Measurements from ENCODE around the gene LYPLA2.
"Not testable (repeated sequence)": the region's sequence is repeated elsewhere in the genome, so short reads cannot be mapped to it uniquely, and the experiment has no call there.

LYPLA2 gene

GRCh38 chr1:23814016-23814415 lies 23.1 kb downstream of the LYPLA2 start:
- TF ChIP-seq JUND (IDR thresholded peaks at IDR 0.05; ENCODE audit: low read depth) = no peak
- no peak for DNase-seq (ENCODE audit: low read depth in 1 of 2, low spot score in 1 of 2)
- in situ Hi-C loops (cut with HindIII; ENCODE audit: low pct_unique_long_range_greater_than_20kb, low sequenced_read_pairs) = no loop called here

- in situ Hi-C loops (cut with HindIII; ENCODE audit: low pct_unique_long_range_greater_than_20kb, low sequenced_read_pairs) = no loop called here
These were observed 25.4 kb downstream of the LYPLA2 start for GRCh38 chr1:23816361-23816760.

GRCh38 chr1:23816906-23817305 lies 26.0 kb downstream of the LYPLA2 start:
- in situ Hi-C loops (cut with HindIII; ENCODE audit: low pct_unique_long_range_greater_than_20kb, low sequenced_read_pairs) = no loop called here
- no peak for DNase-seq (ENCODE audit: low read depth in 1 of 2, low spot score in 1 of 2)
- TF ChIP-seq JUND (IDR thresholded peaks at IDR 0.05; ENCODE audit: low read depth) = no peak

More at GRCh38 chr1:23816361-23816760, 25.4 kb downstream of the LYPLA2 start:
- TF ChIP-seq JUND (IDR thresholded peaks at IDR 0.05; ENCODE audit: low read depth) = no peak
- DNase-seq (ENCODE audit: low read depth in 1 of 2, low spot score in 1 of 2) = no peak

GRCh38 chr1:23817633-23818032 lies 26.7 kb downstream of the LYPLA2 start:
- TF ChIP-seq JUND (IDR thresholded peaks at IDR 0.05; ENCODE audit: low read depth) = no peak
- DNase-seq (ENCODE audit: low read depth in 1 of 2, low spot score in 1 of 2) = no peak
- in situ Hi-C loops (cut with HindIII; ENCODE audit: low pct_unique_long_range_greater_than_20kb, low sequenced_read_pairs) = no loop called here

GRCh38 chr1:23823767-23824166 lies 32.8 kb downstream of the LYPLA2 start:
- TF ChIP-seq JUND (IDR thresholded peaks at IDR 0.05; ENCODE audit: low read depth) = no peak
- DNase-seq (ENCODE audit: low read depth in 1 of 2, low spot score in 1 of 2) = no peak
- in situ Hi-C loops (cut with HindIII; ENCODE audit: low pct_unique_long_range_greater_than_20kb, low sequenced_read_pairs) = no loop called here

- DNase-seq (ENCODE audit: low read depth in 1 of 2, low spot score in 1 of 2) = no peak
- no peak for TF ChIP-seq JUND (IDR thresholded peaks at IDR 0.05; ENCODE audit: low read depth)
- in situ Hi-C loops (cut with HindIII; ENCODE audit: low pct_unique_long_range_greater_than_20kb, low sequenced_read_pairs) = no loop called here
These were observed 33.7 kb downstream of the LYPLA2 start for GRCh38 chr1:23824711-23825075.

- in situ Hi-C loops (cut with HindIII; ENCODE audit: low pct_unique_long_range_greater_than_20kb, low sequenced_read_pairs) = no loop called here
- no peak for TF ChIP-seq JUND (IDR thresholded peaks at IDR 0.05; ENCODE audit: low read depth)
- peak; percentile 75 to 84 for DNase-seq (ENCODE audit: low read depth in 1 of 2, low spot score in 1 of 2)
These were observed 34.3 kb downstream of the LYPLA2 start, which contains the start of gene HMGCL for GRCh38 chr1:23825076-23825761. Gene HMGCL (minus strand): TSS chr1:23825429. CDS start chr1:23825415, 14 bp downstream.

- DNase-seq (ENCODE audit: low read depth in 1 of 2, low spot score in 1 of 2) = peak in 1 of 2 experiments; percentile 9
These were observed 35.0 kb downstream of the LYPLA2 start for GRCh38 chr1:23825762-23826522.

GRCh38 chr1:23826590-23826989 lies 35.6 kb downstream of the LYPLA2 start:
- in situ Hi-C loops (cut with HindIII; ENCODE audit: low pct_unique_long_range_greater_than_20kb, low sequenced_read_pairs); DNase-seq (ENCODE audit: low read depth in 1 of 2, low spot score in 1 of 2): not testable (repeated sequence)

More at GRCh38 chr1:23825762-23826522, 35.0 kb downstream of the LYPLA2 start:
- no peak for TF ChIP-seq JUND (IDR thresholded peaks at IDR 0.05; ENCODE audit: low read depth)
- in situ Hi-C loops (cut with HindIII; ENCODE audit: low pct_unique_long_range_greater_than_20kb, low sequenced_read_pairs) = no loop called here

- TF ChIP-seq JUND (IDR thresholded peaks at IDR 0.05; ENCODE audit: low read depth) = no peak
- in situ Hi-C loops (cut with HindIII; ENCODE audit: low pct_unique_long_range_greater_than_20kb, low sequenced_read_pairs) = no loop called here
- DNase-seq (ENCODE audit: low read depth in 1 of 2, low spot score in 1 of 2) = no peak
These were observed 36.8 kb downstream of the LYPLA2 start for GRCh38 chr1:23827717-23828116.

- in situ Hi-C loops (cut with HindIII; ENCODE audit: low pct_unique_long_range_greater_than_20kb, low sequenced_read_pairs); DNase-seq (ENCODE audit: low read depth in 1 of 2, low spot score in 1 of 2): not testable (repeated sequence)
These were observed 43.2 kb downstream of the LYPLA2 start for GRCh38 chr1:23834156-23834555.

- TF ChIP-seq JUND (IDR thresholded peaks at IDR 0.05; ENCODE audit: low read depth) = no peak
- DNase-seq (ENCODE audit: low read depth in 1 of 2, low spot score in 1 of 2) = no peak
- in situ Hi-C loops (cut with HindIII; ENCODE audit: low pct_unique_long_range_greater_than_20kb, low sequenced_read_pairs) = no loop called here
These were observed 45.1 kb downstream of the LYPLA2 start for GRCh38 chr1:23836037-23836436.

- in situ Hi-C loops (cut with HindIII; ENCODE audit: low pct_unique_long_range_greater_than_20kb, low sequenced_read_pairs) = no loop called here
- no peak for DNase-seq (ENCODE audit: low read depth in 1 of 2, low spot score in 1 of 2)
- no peak for TF ChIP-seq JUND (IDR thresholded peaks at IDR 0.05; ENCODE audit: low read depth)
These were observed 47.0 kb downstream of the LYPLA2 start for GRCh38 chr1:23837908-23838307.
